Measurements from ENCODE around the gene KCNN1. TPM values are rescaled to one million over a fixed set of nuclear protein-coding genes. Genes with fewer than 3 reads are reported as not detected.
A peak's percentile ranks its signal among the peaks of the same experiment; 100 is the strongest.

The KCNN1 gene
- total RNA-seq, 4 donors from 2014 or later = 0.22 to 3.1 TPM; not detected in 2

- Histone ChIP-seq H3K9me3 (no peaks in the 10 kb centered on the region), H3K4me3 (peak overlapping the region; percentile 39 to 78 (median 62)), H3K27ac (peak overlapping the region; percentile 86 to 94 (median 92)), H3K4me1 (peaks cover 18 to 53% (median 18%) of the 10 kb centered on the region in 3 donors), H3K36me3 (peaks cover 17 to 46% (median 20%) of the 10 kb centered on the region in 3 donors), H3K27me3 (no peaks in the 10 kb centered on the region)
- intact Hi-C loops (cut with DNase I) = loop anchor here (2.0 kb wide), 1 partner anchor 52 kb away; no protein-coding TSS in a partner anchor
- WGBS, 2 donors = 0 to 1% methylated on average over 6 to 19 of the region's 46 CpGs
- no peak for DNase-seq
- TF ChIP-seq, protein P1, sequence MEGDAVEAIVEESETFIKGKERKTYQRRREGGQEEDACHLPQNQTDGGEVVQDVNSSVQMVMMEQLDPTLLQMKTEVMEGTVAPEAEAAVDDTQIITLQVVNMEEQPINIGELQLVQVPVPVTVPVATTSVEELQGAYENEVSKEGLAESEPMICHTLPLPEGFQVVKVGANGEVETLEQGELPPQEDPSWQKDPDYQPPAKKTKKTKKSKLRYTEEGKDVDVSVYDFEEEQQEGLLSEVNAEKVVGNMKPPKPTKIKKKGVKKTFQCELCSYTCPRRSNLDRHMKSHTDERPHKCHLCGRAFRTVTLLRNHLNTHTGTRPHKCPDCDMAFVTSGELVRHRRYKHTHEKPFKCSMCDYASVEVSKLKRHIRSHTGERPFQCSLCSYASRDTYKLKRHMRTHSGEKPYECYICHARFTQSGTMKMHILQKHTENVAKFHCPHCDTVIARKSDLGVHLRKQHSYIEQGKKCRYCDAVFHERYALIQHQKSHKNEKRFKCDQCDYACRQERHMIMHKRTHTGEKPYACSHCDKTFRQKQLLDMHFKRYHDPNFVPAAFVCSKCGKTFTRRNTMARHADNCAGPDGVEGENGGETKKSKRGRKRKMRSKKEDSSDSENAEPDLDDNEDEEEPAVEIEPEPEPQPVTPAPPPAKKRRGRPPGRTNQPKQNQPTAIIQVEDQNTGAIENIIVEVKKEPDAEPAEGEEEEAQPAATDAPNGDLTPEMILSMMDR (IDR thresholded peaks at IDR 0.05) = peak; percentile 96 to 99 (median 98)
- TF ChIP-seq POLR2A (IDR thresholded peaks at IDR 0.05) = peak in 1 of 4 donors; percentile 40
These were observed 40.4 kb downstream of the KCNN1 start for GRCh38 chr19:18007044-18007916.

GRCh38 chr19:18007917-18008673 is 41.2 kb downstream of the KCNN1 start, which contains the start of gene ARRDC2:
Gene ARRDC2, plus strand, starts transcription at chr19:18008170. Its CDS starts 141 bp downstream, at chr19:18008311.
- intact Hi-C loops (cut with DNase I) = loop anchor here (2.0 kb wide), 1 partner anchor 51 kb away; no protein-coding TSS in a partner anchor
- H3K36me3 ChIP-seq = peaks cover 17 to 54% (median 28%) of the 10 kb centered on the region in 3 donors
- WGBS, 2 donors = 5 to 7% methylated on average over 6 to 32 of the region's 92 CpGs
- peak within 1 kb of the TSS; percentile 86 to 94 (median 92) for H3K27ac ChIP-seq
- DNase-seq = peak; percentile 75
- peak within 1 kb of the TSS; percentile 39 to 78 (median 62) for H3K4me3 ChIP-seq
- no peaks in the 10 kb centered on the region for H3K27me3 ChIP-seq
- peaks cover 15 to 48% (median 16%) of the 10 kb centered on the region in 3 donors for H3K4me1 ChIP-seq
- TF ChIP-seq POLR2A (IDR thresholded peaks at IDR 0.05) = peak in 2 of 4 donors; percentile 17 to 50
- TF ChIP-seq, protein P1 (IDR thresholded peaks at IDR 0.05) = no peak
- no peaks in the 10 kb centered on the region for H3K9me3 ChIP-seq

DNA sequence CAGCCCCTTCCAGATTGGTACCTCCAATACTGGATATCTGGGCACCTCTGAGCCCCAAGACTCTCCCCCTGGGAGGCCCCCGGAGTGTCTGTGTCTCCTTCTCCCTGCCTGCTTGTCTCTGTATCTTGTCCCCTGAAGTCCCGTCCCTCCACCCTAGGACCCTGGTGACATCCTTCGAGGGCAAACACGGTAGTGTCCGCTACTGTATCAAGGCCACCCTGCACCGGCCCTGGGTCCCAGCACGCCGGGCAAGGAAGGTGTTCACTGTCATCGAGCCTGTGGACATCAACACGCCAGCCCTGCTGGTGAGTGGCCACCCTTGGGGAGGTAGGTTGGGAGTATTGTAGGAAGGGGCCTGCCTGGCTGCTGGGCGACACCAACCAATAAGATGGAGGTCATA is 41.9 kb downstream of the KCNN1 start:
- intact Hi-C loops (cut with DNase I) = no loop called here
- TF ChIP-seq, protein P1 (IDR thresholded peaks at IDR 0.05) = no peak
- TF ChIP-seq POLR2A (IDR thresholded peaks at IDR 0.05) = no peak
- Histone ChIP-seq H3K27ac (peak overlapping the region; percentile 86 to 94 (median 92)), H3K4me1 (peaks cover 16 to 52% (median 22%) of the 10 kb centered on the region in 3 donors), H3K4me3 (peak overlapping the region; percentile 39 to 78 (median 62)), H3K27me3 (no peaks in the 10 kb centered on the region), H3K9me3 (no peaks in the 10 kb centered on the region), H3K36me3 (peaks cover 17 to 62% (median 30%) of the 10 kb centered on the region in 3 donors)
- WGBS, 2 donors = 94 to 97% methylated on average over 3 to 7 of the region's 11 CpGs
- no peak for DNase-seq

GRCh38 chr19:18009412-18010066 is 42.6 kb downstream of the KCNN1 start:
- Histone ChIP-seq H3K27me3 (no peaks in the 10 kb centered on the region), H3K27ac (peak overlapping the region in 3 of 4 donors; percentile 92 to 94 (median 93)), H3K36me3 (peaks cover 17 to 64% (median 30%) of the 10 kb centered on the region in 3 donors), H3K4me3 (peak overlapping the region; percentile 39 to 78 (median 62)), H3K9me3 (no peaks in the 10 kb centered on the region), H3K4me1 (peaks cover 16 to 59% (median 24%) of the 10 kb centered on the region in 3 donors)
- DNase-seq = no peak
- TF ChIP-seq, protein P1 (IDR thresholded peaks at IDR 0.05) = no peak
- TF ChIP-seq POLR2A (IDR thresholded peaks at IDR 0.05) = no peak
- intact Hi-C loops (cut with DNase I) = no loop called here
- WGBS, 2 donors = 78 to 94% methylated on average over 7 to 12 of the region's 37 CpGs

Data from esophagus squamous epithelium (tissue), 5 donors.